Measurements from ENCODE around the gene S100A7. TPM values are rescaled to one million over a fixed set of nuclear protein-coding genes. Genes with fewer than 3 reads are reported as not detected.

S100A7 gene
- total and polyA plus RNA-seq, 9 of the 15 experiments (the other 6 are each of a cell fraction or from before 2014, with no cell fraction given) = not detected

DNA sequence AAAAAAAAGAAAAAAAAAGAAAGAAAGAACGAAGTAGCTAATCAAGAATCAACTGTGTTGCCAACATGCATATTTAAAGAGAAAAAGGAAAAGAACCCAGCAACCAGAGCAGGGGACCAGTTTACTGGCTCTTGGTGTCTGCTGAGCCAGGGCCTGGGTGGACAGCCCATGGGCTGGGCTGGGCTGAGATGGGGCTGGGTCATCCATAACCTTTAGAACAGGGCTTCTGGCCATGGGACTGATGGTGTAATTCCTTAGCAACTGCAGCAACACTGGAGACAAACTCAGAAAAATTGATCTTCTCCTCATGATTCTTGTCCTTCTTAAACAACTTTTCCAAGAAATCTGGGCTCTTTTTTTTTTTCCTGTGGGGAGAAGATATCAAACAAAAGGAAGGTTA is 33.6 kb downstream of the S100A7 start:
- POLR2A ChIA-PET = no interaction called here
- Histone ChIP-seq H3K27me3 (ENCODE audit: control insufficient read depth in 2 of 2, insufficient read depth in 2 of 2, low read length in 2 of 2) (peaks cover 0 to 6% of the 10 kb centered on the region in 2 experiments; a peak in 3 of 5 replicates), H3K79me2 (ENCODE audit: control insufficient read depth, insufficient read depth, low read length) (no peaks in the 10 kb centered on the region), H3K4me1 (replicated peaks in 1 of 2; ENCODE audit: control insufficient read depth in 2 of 2, insufficient read depth in 2 of 2, low read length in 2 of 2) (peaks cover 8 to 18% of the 10 kb centered on the region in 2 experiments; a peak in 4 of 5 replicates), H3K36me3 (ENCODE audit: control insufficient read depth, insufficient read depth, low read length) (no peaks in the 10 kb centered on the region), H3K4me2 (ENCODE audit: insufficient read depth, low read length) (no peak overlapping the region), H3K27ac (ENCODE audit: extremely low read depth, low read depth, low read length) (no peak overlapping the region), H3K9me1 (ENCODE audit: control insufficient read depth, insufficient read depth, low read length) (no peaks in the 10 kb centered on the region), H3K9ac (ENCODE audit: insufficient read depth in 1 of 2, low read depth in 2 of 2, low read length in 2 of 2) (no peak overlapping the region), H4K20me1 (replicated peaks; ENCODE audit: control insufficient read depth, insufficient read depth, low read length) (0 out of 2 replicates have a peak, but pooled peaks cover 4% of the 10 kb centered on the region), H3K9me3 (replicated peaks; ENCODE audit: control insufficient read depth, insufficient read depth, low read depth, low read length) (no peaks in the 10 kb centered on the region), H3K4me3 (no peak overlapping the region), H2AFZ (ENCODE audit: low read depth, low read length) (no peak overlapping the region)
- FAIRE-seq (no peak), ATAC-seq (no peak), DNase-seq (ENCODE audit: extremely low read depth in 1 of 4, low spot score in 3 of 4) (no peak)
- WGBS (ENCODE audit: insufficient coverage, low coverage, missing lambda C conversion rate) = 0% methylated on average over 1 of the region's 1 CpG
- intact Hi-C loops (cut with micrococcal nuclease) (no loop called here), in situ Hi-C loops (cut with MboI) (no loop called here)
- no TSS peak for BruUV-seq (replicated peaks)
- CTCF ChIA-PET (ENCODE audit: low intra/inter-chr PET ratio) = no interaction called here
- TF ChIP-seq ARNT (IDR thresholded peaks at IDR 0.05) = no peak
- TF ChIP-seq, protein P1, sequence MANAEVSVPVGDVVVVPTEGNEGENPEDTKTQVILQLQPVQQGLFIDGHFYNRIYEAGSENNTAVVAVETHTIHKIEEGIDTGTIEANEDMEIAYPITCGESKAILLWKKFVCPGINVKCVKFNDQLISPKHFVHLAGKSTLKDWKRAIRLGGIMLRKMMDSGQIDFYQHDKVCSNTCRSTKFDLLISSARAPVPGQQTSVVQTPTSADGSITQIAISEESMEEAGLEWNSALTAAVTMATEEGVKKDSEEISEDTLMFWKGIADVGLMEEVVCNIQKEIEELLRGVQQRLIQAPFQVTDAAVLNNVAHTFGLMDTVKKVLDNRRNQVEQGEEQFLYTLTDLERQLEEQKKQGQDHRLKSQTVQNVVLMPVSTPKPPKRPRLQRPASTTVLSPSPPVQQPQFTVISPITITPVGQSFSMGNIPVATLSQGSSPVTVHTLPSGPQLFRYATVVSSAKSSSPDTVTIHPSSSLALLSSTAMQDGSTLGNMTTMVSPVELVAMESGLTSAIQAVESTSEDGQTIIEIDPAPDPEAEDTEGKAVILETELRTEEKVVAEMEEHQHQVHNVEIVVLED (CRISPR knock-in tag; IDR thresholded peaks at IDR 0.05) = no peak
- no peak for TF ChIP-seq XRCC5 (IDR thresholded peaks at IDR 0.05; ENCODE audit: low read depth, low read length)
- no peak for TF ChIP-seq CHD1 (IDR thresholded peaks at IDR 0.05; ENCODE audit: low read length)
- TF ChIP-seq NFRKB (IDR thresholded peaks at IDR 0.05; ENCODE audit: low read depth) = no peak
- no peak for TF ChIP-seq ESRRA (IDR thresholded peaks at IDR 0.05; ENCODE audit: borderline replicate concordance, low read depth)

Data from K562 (cell line).